ENCODE measurements around the gene MLST8.

The MLST8 gene, protein sequence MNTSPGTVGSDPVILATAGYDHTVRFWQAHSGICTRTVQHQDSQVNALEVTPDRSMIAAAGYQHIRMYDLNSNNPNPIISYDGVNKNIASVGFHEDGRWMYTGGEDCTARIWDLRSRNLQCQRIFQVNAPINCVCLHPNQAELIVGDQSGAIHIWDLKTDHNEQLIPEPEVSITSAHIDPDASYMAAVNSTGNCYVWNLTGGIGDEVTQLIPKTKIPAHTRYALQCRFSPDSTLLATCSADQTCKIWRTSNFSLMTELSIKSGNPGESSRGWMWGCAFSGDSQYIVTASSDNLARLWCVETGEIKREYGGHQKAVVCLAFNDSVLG

GRCh38 chr16:2205104-2205966, at the start of gene MLST8:
Gene MLST8, plus strand, starts transcription at chr16:2205454. Its CDS starts 632 bp downstream, at chr16:2206086.
- peak; percentile 95 for DNase-seq (ENCODE audit: low read depth, low spot score)

- DNase-seq (ENCODE audit: low read depth, low spot score): peak; percentile 75
Observed at GRCh38 chr16:2155977-2156848, 49.0 kb upstream of the MLST8 start.

DNA sequence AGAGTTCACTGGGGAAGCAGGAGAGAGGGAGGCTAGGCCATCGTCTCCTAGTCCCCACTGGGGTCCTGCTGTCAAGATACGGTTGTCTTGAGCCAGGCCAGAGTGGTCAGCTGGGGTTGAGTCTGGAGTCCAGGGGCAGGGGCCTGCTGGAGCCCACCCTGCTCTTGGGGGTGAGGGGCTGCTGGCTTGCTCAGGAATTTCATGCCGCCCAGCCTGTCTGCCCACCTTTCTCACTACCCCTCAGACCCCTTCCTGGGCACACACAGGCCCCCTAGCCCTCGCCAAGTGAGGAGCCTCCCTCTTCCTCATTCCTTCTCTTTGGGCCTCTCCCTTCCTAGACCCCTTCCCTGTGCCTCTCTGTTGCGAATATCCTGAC, 48.4 kb upstream of the MLST8 start:
- DNase-seq (ENCODE audit: low read depth, low spot score): no peak

DNA sequence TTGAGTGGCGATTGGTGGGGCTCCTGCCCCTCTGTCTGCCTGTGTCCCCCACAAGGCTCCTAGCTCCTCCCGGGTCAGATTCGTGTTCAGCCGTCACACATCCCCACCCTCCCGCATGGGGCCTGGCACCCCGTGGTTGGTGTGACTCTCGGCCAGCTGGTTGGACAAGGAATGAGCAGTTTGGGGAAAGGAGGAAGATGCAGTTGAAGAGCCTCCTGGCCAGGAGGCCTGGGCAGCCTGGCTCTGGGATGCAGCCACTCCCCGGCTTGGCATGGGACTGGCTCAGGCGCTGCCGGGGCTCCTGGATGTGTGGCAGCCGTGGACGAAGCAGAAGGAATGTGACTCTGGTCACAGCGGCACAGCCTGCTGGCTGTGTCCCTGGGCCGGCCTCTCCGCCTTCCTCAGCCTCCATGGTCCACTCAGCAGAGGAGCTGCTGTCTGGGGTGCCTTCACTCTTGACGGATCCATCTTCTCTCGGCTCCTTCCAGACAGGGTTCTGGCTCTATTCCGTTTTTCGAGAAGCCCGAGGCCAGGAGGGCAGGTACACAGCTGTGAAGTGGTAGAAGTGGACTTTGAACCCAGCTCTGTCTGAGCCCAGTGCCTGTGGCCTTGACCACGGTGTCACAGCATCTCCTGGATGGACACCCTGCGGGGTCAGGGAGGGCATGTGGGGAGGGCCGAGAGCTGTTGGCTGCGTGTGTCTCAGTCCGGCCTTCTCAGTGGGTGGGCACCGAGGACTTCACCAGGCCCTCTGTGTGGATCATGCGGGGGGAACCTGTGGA, 47.6 kb upstream of the MLST8 start:
- peak; percentile 29 for DNase-seq (ENCODE audit: low read depth, low spot score)

DNA sequence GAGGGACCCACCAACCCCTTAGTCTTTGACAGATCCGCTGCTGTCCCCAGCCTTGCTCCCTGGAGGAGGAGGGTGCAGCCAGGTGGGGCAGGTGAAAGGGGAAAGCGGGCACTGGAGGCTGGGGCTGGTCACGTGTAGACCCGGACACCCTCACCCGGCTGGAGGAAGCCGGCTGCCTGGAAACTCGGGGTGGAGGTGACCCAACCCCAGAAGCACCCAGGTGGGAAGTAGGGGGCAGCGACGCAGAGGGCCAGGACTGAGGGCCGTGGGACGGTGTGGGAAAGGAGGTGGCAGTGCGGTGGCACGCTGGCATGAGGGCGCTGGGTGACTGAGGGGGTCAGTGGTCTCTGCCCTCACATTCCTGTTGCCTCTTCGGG, 47.0 kb upstream of the MLST8 start:
- no peak for DNase-seq (ENCODE audit: low read depth, low spot score)

GRCh38 chr16:2159175-2159838, 45.9 kb upstream of the MLST8 start:
- peak; percentile 91 for DNase-seq (ENCODE audit: low read depth, low spot score)

DNA sequence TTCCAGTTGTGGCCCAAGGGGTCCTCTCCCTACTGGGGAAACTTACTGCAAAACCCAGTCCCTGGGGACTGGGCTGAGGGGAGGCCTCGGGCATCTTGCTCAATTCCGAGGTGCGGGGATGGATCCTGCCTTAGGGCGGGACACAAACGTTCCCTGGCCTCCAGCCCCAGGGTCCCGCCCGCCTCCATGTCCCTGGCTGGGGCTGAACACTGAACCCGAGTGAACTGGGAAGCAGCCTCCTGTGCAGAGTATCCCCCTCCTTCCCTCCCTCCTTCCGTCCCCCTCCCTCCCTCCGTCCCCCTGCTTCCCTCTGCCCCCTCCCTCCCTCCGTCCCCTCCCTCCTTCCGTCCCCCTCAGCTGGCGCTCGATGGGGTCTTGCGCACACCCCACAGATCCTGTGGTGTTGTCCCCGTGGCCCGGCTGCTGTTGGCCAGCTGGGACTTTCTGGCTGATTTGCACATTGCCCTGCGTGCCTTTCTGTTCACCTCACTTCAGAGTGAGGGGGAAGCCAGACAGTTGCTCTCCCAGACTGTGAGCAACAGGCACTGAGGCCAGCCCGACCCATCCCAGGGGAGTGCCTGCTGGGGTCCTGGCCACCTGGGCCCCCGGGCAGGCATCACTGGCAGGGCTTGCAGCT, 44.2 kb upstream of the MLST8 start:
- DNase-seq (ENCODE audit: low read depth, low spot score): peak; percentile 60

DNA sequence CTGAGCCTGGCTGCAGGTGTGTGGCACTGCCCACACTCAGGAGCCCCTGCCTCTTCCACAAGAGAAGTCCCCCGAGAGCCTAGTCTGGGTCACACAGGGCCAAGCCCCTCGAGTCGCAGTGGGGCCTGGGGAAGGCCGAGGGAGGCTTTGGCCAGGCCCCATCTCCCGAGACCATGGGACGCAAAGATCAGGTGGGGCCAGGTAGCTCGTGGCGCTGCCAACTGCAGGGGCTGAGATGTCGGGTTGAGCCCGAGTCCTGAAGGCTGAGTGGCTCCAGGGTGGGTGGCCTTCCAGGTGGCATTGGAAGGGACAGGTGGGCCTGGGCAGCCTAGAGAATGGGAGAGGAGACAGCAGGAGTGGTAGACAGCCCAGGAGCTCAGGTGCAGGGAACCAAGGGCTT, 43.3 kb upstream of the MLST8 start:
- DNase-seq (ENCODE audit: low read depth, low spot score): no peak

- no peak for DNase-seq (ENCODE audit: low read depth, low spot score)
Observed at GRCh38 chr16:2162676-2163118, 42.6 kb upstream of the MLST8 start.

DNA sequence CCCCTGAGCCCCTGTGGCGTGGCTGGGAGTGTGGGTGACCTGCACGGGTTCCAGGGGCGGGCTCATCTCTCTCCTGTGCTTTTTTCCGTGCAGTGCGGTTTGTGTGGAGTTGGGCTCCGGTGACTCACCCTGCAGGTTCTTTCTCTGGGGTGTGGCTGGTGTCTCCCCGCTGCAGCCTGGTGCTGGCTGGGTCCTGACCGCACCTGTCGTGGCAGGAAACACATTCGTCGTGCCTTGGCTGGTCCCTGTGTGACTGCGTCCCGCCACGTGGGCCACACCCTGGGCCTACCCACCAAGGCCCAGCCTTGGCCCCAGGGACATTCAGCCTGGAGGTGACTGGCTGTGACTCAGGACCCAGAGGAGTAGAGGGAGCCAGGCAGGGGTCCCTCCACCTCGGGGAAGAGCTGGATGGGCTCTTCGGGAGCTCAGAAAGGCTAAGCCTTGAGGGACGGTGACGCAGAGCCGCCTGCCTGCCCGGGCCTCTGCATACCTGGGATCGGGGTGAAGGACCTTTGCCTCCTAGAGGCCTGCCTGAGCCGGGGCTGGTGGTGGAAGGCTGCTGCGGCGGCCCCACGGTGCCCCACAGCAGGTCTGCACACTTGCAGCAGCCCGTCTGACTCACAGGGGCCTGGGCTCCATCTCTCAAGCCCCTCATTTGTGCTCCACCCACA, 41.9 kb upstream of the MLST8 start:
- DNase-seq (ENCODE audit: low read depth, low spot score): peak; percentile 35

GRCh38 chr16:2165861-2166260, 39.4 kb upstream of the MLST8 start:
- DNase-seq (ENCODE audit: low read depth, low spot score): no peak

- DNase-seq (ENCODE audit: low read depth, low spot score): no peak
Observed at GRCh38 chr16:2166263-2167067, 38.8 kb upstream of the MLST8 start.

GRCh38 chr16:2167068-2167638, 38.1 kb upstream of the MLST8 start:
- no peak for DNase-seq (ENCODE audit: low read depth, low spot score)

- no peak for DNase-seq (ENCODE audit: low read depth, low spot score)
Observed at GRCh38 chr16:2170080-2170479, 35.2 kb upstream of the MLST8 start.

GRCh38 chr16:2170587-2171435, 34.4 kb upstream of the MLST8 start:
- DNase-seq (ENCODE audit: low read depth, low spot score): no peak

DNA sequence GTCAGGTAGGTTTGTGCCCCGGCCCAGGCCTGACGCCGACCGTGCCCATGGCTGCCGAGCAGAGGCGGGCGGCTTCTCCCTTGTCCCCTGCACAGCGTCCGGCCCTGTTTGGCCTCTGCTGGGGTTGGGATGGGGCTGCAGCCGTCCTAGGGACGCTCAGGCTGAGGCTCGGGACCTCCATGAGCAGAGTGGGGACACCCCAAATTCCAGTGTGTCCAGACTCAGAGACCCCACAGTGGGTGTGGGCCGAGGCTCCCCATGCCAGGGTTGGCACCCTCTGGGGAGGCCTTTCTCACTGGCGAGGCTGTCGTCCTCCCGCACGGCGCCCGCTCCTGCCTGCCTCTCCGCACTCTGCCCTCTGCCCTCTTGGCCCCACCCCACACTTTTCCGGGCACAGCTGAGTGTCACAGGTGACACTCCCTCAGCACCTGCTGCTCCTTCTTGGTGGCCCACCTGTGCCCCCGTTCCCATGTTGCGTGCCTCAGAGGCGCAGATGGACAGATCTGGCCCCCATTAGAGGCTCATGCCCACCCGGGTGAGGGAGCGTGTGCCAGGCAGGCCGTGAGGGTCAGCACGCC, 33.6 kb upstream of the MLST8 start:
- no peak for DNase-seq (ENCODE audit: low read depth, low spot score)
